HG03095 (cell line): ENCODE results near the gene CCDC159.

Experiments
- ATAC-seq: cut with Tn5 transposase; IDR thresholded peaks from one replicate; pipeline ENCODE4 v1.9.1; 2021; ENCODE audit warnings: moderate library complexity; ENCODE audit not compliant: unreplicated experiment

Gene CCDC159

GRCh38 chr19:11384778-11385129 lies 38.4 kb downstream of the CCDC159 start:
- no peak for ATAC-seq

DNA sequence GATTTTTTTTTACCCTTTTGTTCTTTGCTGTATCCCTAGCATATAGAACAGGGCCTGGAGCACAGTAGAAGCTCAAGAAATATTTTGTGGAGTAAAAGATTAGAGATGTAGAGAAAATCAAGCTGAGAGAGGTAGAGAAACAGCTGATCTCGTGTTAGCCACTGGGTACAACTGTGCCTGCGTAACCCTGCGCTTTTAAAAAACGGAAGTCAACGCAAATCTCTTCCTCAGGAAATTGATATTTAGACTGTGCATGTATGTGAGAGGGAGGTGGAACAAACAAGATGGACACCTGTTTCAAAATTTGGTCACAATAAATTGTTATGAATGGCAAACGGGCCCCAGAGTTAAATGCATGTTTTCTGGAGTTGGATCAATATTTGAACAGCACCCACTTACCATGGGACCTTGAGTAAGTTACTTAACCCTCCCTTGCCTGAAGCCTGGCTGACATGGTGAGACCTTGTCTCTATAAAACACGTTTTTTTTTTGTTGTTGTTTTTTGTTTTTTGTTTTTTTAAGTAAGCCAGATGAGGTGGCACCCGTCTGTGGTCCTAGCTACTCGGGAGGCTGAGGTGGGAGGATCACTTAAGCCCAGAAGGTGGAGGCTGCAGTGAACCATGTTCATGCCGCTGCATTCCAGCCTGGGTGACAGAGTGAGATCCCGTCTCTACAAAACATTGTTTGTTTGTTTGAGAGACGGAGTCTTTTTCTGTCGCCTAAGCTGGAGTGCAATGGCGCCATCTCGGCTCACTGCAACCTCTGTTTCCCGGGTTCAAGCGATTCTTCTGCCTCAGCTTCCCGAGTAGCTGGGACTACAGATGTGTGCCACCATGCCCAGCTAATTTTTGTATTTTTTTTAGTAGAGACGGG lies 41.1 kb downstream of the CCDC159 start:
- ATAC-seq: no peak

DNA sequence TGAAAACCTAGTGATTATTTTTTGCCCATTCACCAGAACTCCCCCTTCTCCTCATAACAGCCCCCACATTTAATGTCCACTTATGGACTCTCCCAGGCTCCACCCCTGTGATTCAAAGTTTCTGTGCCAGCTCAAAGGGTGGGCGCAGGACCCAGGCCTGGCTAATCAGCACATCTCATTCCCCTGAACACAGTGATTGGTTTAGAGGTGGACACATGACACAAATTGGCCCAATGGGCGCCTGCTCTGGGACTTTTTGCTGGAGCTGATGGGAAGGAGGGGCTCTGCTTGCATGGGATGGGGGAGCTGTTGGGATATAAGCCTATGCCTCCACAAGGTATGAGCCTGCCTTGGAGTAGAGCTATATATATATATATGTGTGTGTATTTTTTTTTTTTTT lies 44.0 kb downstream of the CCDC159 start:
- ATAC-seq: no peak

DNA sequence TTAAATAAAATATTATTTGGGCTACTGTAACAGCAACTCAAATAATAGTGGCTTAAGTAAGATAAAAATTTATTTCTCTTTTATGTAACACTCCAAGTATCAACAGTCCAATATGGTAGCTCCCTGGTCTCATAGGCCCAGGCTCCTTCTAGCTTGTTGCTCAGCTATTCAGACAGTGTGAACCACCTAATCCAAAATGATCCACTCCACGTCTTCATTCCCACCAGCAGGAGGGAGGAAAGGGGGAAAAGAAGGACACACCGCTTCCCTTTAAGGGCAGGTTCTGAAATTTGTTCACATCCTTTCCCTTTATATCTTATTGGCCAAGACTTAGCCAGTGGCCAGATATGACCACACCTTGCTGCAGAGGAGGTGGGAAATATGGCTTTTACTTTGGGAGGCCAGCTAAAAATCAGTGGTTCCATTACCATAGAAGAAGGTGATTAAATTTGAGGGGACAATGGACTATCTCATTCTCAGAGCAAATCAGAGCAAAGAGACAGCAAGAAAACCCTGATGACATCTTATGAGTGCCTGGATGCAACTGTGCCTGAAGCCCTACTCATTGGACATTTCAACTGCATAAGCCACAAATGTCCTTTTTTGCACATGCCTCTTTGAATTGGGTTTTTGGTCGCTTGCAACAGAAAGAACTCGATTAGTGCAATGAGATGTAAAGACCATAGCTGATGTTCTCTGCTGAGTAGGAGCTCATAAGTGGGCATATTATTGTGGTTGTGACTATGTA lies 44.8 kb downstream of the CCDC159 start:
- no peak for ATAC-seq

- no peak for ATAC-seq
Observed at GRCh38 chr19:11397089-11397610, 50.8 kb downstream of the CCDC159 start.

DNA sequence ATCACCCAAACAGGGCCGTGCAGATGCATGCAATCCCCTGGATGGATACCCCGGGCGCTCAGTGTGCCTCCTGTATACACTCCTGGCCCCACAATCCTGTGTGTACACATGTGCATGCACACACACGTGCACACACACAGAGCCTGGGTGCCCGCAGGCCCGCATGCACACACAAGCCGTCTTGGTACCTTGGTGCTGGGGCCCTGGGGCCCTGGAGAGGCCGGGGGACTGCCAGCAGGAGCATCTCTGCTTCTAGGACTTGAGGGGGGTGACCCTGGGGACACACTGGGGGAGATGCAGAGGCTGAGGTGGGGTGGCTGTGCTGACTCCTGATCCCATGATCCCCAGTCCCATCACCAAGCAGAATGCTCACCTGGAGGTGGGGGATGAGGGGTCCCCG lies 53.3 kb downstream of the CCDC159 start:
- no peak for ATAC-seq

GRCh38 chr19:11400798-11401197 lies 54.5 kb downstream of the CCDC159 start:
- no peak for ATAC-seq

GRCh38 chr19:11401808-11402543 lies 55.7 kb downstream of the CCDC159 start:
- ATAC-seq: no peak
